GM12874 (cell line): ENCODE data around the gene RUSC2.

ENCODE experiments used
- TF ChIP-seq, protein P1 (sequence below): IDR thresholded peaks from 2 replicates; pipeline ENCODE4 v1.5.1; 2011; ENCODE audit warnings: low read depth, mild to moderate bottlenecking, control low read depth, low read length, moderate library complexity; ENCODE audit not compliant: insufficient read depth

The RUSC2 gene

GRCh38 chr9:35515766-35516165, 25.9 kb downstream of the RUSC2 start:
- TF ChIP-seq, protein P1, sequence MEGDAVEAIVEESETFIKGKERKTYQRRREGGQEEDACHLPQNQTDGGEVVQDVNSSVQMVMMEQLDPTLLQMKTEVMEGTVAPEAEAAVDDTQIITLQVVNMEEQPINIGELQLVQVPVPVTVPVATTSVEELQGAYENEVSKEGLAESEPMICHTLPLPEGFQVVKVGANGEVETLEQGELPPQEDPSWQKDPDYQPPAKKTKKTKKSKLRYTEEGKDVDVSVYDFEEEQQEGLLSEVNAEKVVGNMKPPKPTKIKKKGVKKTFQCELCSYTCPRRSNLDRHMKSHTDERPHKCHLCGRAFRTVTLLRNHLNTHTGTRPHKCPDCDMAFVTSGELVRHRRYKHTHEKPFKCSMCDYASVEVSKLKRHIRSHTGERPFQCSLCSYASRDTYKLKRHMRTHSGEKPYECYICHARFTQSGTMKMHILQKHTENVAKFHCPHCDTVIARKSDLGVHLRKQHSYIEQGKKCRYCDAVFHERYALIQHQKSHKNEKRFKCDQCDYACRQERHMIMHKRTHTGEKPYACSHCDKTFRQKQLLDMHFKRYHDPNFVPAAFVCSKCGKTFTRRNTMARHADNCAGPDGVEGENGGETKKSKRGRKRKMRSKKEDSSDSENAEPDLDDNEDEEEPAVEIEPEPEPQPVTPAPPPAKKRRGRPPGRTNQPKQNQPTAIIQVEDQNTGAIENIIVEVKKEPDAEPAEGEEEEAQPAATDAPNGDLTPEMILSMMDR = no peak

DNA sequence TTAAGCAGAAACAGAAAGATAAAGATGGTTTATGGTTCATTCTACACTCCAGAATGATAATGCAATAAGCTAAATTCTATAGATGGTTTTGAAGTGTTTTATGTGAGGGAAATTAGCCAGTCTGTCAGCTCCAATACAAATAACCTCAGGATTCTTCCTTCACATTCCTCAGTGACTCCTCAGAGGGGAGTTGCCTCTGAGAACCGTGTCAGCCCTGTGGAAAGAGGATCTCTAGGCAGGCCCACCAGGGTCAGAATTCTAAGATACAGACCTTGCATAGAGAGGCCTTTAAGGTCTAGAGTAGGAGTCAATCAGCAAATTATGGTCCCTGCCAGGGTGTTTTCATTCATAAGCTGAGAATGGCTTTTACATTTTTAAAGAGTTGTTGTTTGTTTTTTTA, 26.6 kb downstream of the RUSC2 start:
- TF ChIP-seq, protein P1 = no peak

- TF ChIP-seq, protein P1 = no peak
These were observed 27.2 kb downstream of the RUSC2 start for GRCh38 chr9:35517131-35517530.

GRCh38 chr9:35517552-35518224, 27.8 kb downstream of the RUSC2 start:
- TF ChIP-seq, protein P1 = no peak

- TF ChIP-seq, protein P1 = no peak
These were observed 28.4 kb downstream of the RUSC2 start for GRCh38 chr9:35518225-35518821.

- TF ChIP-seq, protein P1 = no peak
These were observed 29.2 kb downstream of the RUSC2 start for GRCh38 chr9:35518981-35519679.

DNA sequence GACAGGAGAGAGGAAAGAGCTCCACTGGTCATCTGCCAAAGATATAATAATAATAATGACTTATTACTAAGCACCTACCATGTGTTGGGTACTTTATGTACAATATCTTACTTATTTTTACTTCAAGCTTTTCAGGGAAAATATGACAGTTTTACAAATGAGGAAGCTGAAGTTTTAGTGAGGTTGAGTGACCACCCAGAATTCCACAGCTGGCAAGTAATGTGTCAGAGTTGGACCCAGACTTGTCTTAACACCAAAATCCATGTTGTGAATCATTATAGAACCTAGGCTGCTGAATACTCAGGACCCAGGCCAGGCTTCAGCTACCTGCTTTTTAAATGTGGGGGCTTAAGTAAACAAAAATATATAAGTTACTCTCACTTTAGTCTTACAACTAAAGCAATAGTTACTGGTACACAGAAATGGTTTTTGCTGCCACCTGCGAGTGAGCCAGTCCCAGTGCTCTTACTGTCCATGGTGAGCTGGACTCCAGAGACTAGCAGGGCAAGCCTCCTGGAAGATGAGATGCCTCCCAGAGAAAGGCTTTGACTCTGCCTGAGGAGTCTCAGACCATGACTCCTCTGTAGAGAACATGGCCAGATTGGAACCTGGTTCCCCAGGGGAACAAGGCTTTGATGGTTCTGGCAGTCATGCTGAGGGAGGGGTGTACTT, 29.9 kb downstream of the RUSC2 start:
- TF ChIP-seq, protein P1 = no peak
